Thyroid gland (tissue), 4 donors: ENCODE results near the gene SLC4A3. TPM values are rescaled to one million over a fixed set of nuclear protein-coding genes. Genes with fewer than 3 reads are reported as not detected.

Experiments used
- DNase-seq, 2 donors: peaks; one replicate each; pipeline ENCODE4 v3.0.0-alpha.2; 2019
- H3K27ac ChIP-seq, 3 donors: fragments of 200-600 bp; sonication (generic); 1 replicate in 2 of 3; 2 replicates in 1 of 3; pipeline ENCODE4 v1.5.1; 2016 to 2019; ENCODE audit warnings: mild to moderate bottlenecking in 1 of 3, moderate library complexity in 1 of 3
- H3K27me3 ChIP-seq: fragments of 200-600 bp; sonication (generic); one replicate; pipeline ENCODE4 v1.5.1; 2019
- H3K36me3 ChIP-seq, 2 donors: fragments of 200-600 bp; sonication (generic); one replicate each; pipeline ENCODE4 v1.5.1; 2016 to 2019
- H3K4me1 ChIP-seq, 2 donors: fragments of 200-600 bp; sonication (generic); one replicate each; pipeline ENCODE4 v1.5.1; 2017 to 2019
- H3K4me3 ChIP-seq, 3 donors: fragments of 200-600 bp; sonication (generic); replicated peaks in 1 of 3; 1 replicate in 2 of 3; 2 replicates in 1 of 3; pipeline ENCODE4 v1.5.1; 2016; ENCODE audit warnings: mild to moderate bottlenecking in 1 of 3
- H3K9me3 ChIP-seq: fragments of 200-600 bp; sonication (generic); one replicate; pipeline ENCODE4 v1.5.1; 2017
- POLR2A ChIP-seq, 2 donors: fragments of 450-650 bp; IDR thresholded peaks; one replicate each; pipeline ENCODE4 v1.6.1; 2017; ENCODE audit warnings: antibody characterized with exemption in 2 of 2, mild to moderate bottlenecking in 2 of 2, moderate library complexity in 1 of 2
- WGBS, 2 donors: methylation state at CpG; one replicate each; pipeline ENCODE4 v1.1.5; 2017; 5-methylcytosine and 5-hydroxymethylcytosine counted together
- intact Hi-C: fragments of 100-400 bp; cut with DNase I; formaldehyde crosslinking; loops from one replicate; pipeline ENCODE4 v1.15.1; 2023
- total RNA-seq, 4 donors: library from RNA; depleted of rRNA; stranded (reverse); fragments of >200 nt; gene quantifications; one replicate each; pipeline ENCODE4 v1.2.3, GENCODE V29; 2016
- TF ChIP-seq, protein P1 (sequence below), 6 experiments: fragments of 200-600 bp in 3 of 6; fragments of 450-650 bp in 3 of 6; sonication (generic) in 3 of 6; IDR thresholded peaks; one replicate each; pipeline ENCODE4 v1.5.1; 2016 to 2019; ENCODE audit warnings: antibody characterized with exemption in 6 of 6, mild to moderate bottlenecking in 2 of 6, inconsistent platforms in 1 of 6, moderate library complexity in 1 of 6

The SLC4A3 gene
- total RNA-seq, 4 donors from 2014 or later = 1.2 to 3.2 (median 2.8) TPM

DNA sequence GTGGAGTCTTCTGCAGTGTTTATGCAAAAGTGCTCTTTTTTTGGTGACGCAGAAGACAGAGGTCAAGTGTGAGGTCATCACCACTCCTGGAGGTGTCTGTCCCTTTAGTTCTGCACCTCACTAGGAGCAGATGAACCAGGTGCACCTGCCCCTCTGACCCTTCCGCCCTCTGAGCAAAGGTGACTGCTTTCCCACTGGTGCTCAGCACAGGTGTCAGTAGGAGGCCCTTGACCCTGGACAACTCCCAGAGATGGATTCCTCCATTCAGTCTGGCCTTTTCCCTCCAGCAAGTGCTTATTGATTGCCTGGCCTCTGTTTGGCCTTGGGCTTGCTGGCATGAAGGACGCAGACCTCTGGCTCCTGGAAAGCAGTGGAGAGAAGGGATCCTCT lies 8.7 kb upstream of the SLC4A3 start:
- no peak for TF ChIP-seq POLR2A (IDR thresholded peaks at IDR 0.05)
- TF ChIP-seq, protein P1, sequence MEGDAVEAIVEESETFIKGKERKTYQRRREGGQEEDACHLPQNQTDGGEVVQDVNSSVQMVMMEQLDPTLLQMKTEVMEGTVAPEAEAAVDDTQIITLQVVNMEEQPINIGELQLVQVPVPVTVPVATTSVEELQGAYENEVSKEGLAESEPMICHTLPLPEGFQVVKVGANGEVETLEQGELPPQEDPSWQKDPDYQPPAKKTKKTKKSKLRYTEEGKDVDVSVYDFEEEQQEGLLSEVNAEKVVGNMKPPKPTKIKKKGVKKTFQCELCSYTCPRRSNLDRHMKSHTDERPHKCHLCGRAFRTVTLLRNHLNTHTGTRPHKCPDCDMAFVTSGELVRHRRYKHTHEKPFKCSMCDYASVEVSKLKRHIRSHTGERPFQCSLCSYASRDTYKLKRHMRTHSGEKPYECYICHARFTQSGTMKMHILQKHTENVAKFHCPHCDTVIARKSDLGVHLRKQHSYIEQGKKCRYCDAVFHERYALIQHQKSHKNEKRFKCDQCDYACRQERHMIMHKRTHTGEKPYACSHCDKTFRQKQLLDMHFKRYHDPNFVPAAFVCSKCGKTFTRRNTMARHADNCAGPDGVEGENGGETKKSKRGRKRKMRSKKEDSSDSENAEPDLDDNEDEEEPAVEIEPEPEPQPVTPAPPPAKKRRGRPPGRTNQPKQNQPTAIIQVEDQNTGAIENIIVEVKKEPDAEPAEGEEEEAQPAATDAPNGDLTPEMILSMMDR (IDR thresholded peaks at IDR 0.05) = no peak
- intact Hi-C loops = no loop called here
- Histone ChIP-seq H3K4me3 (no peak overlapping the region), H3K27me3 (no peaks in the 10 kb centered on the region), H3K36me3 (peaks cover 0 to 3% of the 10 kb centered on the region in 2 donors), H3K9me3 (no peaks in the 10 kb centered on the region), H3K27ac (no peak overlapping the region), H3K4me1 (no peaks in the 10 kb centered on the region)
- DNase-seq = no peak
- WGBS, 2 donors = 95 to 98% methylated on average over 3 of the region's 3 CpGs

DNA sequence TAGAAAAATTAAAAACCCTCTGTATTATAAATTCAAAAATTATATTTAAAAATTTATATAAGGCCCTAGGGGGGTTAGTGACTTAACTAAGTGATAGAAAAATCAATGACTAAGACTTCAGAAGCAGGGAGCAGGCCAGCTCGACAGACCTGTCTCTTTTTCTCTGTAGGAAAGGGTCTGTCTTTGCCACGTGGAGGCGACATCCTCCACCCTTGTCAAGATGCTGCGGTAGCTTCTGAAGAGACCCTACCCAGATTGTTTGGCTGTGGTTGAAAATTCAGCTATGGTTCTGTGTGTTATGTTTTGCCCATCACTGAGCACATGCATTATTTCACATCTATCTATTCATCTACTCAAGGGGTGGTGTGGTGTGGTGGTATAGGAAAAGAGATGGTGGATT lies 8.2 kb upstream of the SLC4A3 start:
- H3K36me3 ChIP-seq = peaks cover 0 to under 1% of the 10 kb centered on the region in 2 donors
- TF ChIP-seq, protein P1 (IDR thresholded peaks at IDR 0.05) = no peak
- no peaks in the 10 kb centered on the region for H3K9me3 ChIP-seq
- DNase-seq = no peak
- WGBS, 2 donors = 67 to 70% methylated on average over 4 of the region's 4 CpGs
- intact Hi-C loops = no loop called here
- H3K27ac ChIP-seq = no peak overlapping the region
- no peaks in the 10 kb centered on the region for H3K27me3 ChIP-seq
- H3K4me1 ChIP-seq = no peaks in the 10 kb centered on the region
- no peak overlapping the region for H3K4me3 ChIP-seq

DNA sequence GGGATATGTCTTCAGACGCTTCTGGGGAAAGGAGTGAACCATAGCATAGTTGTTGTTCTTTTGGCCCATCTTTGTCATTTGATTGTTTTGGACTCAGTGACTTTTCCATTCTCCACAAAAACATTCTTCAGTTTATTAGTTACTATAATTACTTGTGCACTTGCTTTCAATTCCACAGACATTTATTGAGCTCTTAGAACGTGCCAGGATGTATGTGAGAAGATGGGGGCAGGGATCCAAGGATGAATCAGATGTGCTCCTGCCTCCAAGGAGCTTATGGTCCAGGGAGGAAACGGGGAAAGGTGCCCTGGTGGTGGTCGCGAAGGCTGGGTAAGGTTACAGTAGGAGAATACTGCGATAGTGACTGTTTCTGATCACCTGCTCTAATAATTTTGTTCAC lies 6.9 kb upstream of the SLC4A3 start:
- Histone ChIP-seq H3K27ac (no peak overlapping the region), H3K4me1 (no peaks in the 10 kb centered on the region), H3K27me3 (no peaks in the 10 kb centered on the region), H3K36me3 (no peaks in the 10 kb centered on the region), H3K4me3 (no peak overlapping the region), H3K9me3 (no peaks in the 10 kb centered on the region)
- TF ChIP-seq POLR2A (IDR thresholded peaks at IDR 0.05) = no peak
- TF ChIP-seq, protein P1 (IDR thresholded peaks at IDR 0.05) = no peak
- DNase-seq = no peak
- WGBS, 2 donors = 86 to 88% methylated on average over 6 of the region's 6 CpGs
- intact Hi-C loops = no loop called here

DNA sequence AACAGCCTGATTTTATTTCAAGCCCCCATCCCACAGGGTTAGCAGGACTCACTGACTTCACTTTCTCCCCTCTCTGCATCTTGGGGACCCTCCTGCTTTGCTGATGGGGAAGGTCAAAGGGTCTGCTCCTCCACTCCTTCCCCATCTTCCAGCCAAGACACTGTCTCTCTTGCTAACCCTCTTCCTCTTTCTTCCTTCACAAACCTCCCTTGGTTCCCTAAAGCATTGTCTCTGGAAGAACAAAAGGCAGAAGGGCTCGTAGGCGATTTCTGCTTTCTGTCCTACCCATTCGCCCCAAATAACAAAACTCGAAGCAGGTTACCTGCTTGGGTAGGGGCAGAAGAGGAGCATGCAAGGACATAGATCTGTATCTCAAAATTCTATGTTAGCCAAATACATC lies 5.5 kb upstream of the SLC4A3 start:
- no peak overlapping the region for H3K4me3 ChIP-seq
- no peaks in the 10 kb centered on the region for H3K36me3 ChIP-seq
- no peaks in the 10 kb centered on the region for H3K9me3 ChIP-seq
- no peak overlapping the region for H3K27ac ChIP-seq
- no peak for DNase-seq
- TF ChIP-seq POLR2A (IDR thresholded peaks at IDR 0.05) = no peak
- TF ChIP-seq, protein P1 (IDR thresholded peaks at IDR 0.05) = no peak
- 88 to 89% methylated on average over 4 of the region's 4 CpGs for WGBS, 2 donors
- H3K4me1 ChIP-seq = no peaks in the 10 kb centered on the region
- intact Hi-C loops = no loop called here
- no peaks in the 10 kb centered on the region for H3K27me3 ChIP-seq

DNA sequence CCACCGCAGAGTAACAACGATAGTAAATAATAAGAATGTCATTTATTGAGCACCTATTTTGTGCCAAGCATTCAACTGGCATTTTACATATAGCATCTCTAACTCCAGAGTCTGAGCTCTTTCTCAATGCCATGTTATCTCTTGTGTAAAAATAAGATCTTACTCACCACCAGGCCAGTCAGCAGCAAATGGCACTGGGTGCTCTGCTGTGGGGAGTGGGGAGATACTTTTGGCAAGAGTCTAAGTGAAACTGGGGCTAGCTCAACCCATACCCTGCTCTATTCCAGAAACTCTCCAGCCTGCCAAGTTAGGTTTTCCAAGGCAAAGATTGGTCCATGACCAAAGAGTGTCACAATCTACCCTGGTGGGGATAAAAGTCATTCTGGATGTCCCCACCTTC lies 5.0 kb upstream of the SLC4A3 start:
- Histone ChIP-seq H3K27me3 (no peaks in the 10 kb centered on the region), H3K4me3 (no peak overlapping the region), H3K27ac (no peak overlapping the region), H3K36me3 (no peaks in the 10 kb centered on the region), H3K4me1 (no peaks in the 10 kb centered on the region), H3K9me3 (no peaks in the 10 kb centered on the region)
- no peak for DNase-seq
- WGBS, 2 donors = 95 to 98% methylated on average over 2 of the region's 2 CpGs
- intact Hi-C loops = no loop called here
- TF ChIP-seq, protein P1 (IDR thresholded peaks at IDR 0.05) = no peak
